HCT116 (cell line): ENCODE results near the gene LOXL1. TPM values are rescaled to one million over a fixed set of nuclear protein-coding genes. Genes with fewer than 3 reads are reported as not detected.

Source experiments
- ATAC-seq: fragments of 200-7000 bp; cut with Tn5 transposase; 2 replicates; pipeline ENCODE4 v1.9.1; 2020; ENCODE audit warnings: mild to moderate bottlenecking, moderate library complexity
- BruUV-seq: library from RNA; stranded (reverse); fragments of 400-500 nt; replicated peaks from 2 replicates; lab custom pipeline; 2021; lab: Mats Ljungman, UMichigan
- CTCF ChIA-PET: fragments of 300-600 bp; sonication (Branson Sonifier 250); formaldehyde crosslinking; loops from one replicate; lab custom pipeline; 2021; ENCODE audit warnings: antibody characterized with exemption; lab: Charles Lee
- POLR2A ChIA-PET: fragments of 300-600, 350-600 bp; sonication (Branson Sonifier 250); formaldehyde crosslinking; loops from one replicate; lab custom pipeline; 2021; ENCODE audit warnings: antibody characterized with exemption; lab: Charles Lee
- RAD21 ChIA-PET, 2 experiments: fragments of 300-600 bp; sonication (Branson Sonifier 250); formaldehyde crosslinking; loops; one replicate each; lab custom pipeline; 2023; ENCODE audit warnings: low total read pairs in 2 of 2; ENCODE audit not compliant: uncharacterized antibody in 2 of 2, unreplicated experiment in 2 of 2, low non-redundant PET in 1 of 2; lab: Charles Lee
- DNase-seq: peaks from one replicate; pipeline ENCODE4 v3.0.0-alpha.2; 2010; ENCODE audit warnings: low read depth, low spot score
- H2AFZ ChIP-seq: fragments of 200-600 bp; shearing (Covaris generic), sonication (generic); 2 replicates; pipeline ENCODE4 v1.6.1; 2017; ENCODE audit warnings: low read depth, mixed run types, mixed read lengths, antibody characterized with exemption, low read length; ENCODE audit not compliant: poor library complexity, severe bottlenecking
- H3K27ac ChIP-seq: 2 replicates; pipeline ENCODE4 v1.5.1; 2012; ENCODE audit warnings: low read depth, low read length
- H3K27me3 ChIP-seq: fragments of 200-600 bp; sonication (generic); 2 replicates; pipeline ENCODE4 v1.6.1; 2016; ENCODE audit warnings: mixed run types, low read length, mixed read lengths; ENCODE audit not compliant: insufficient read depth
- H3K36me3 ChIP-seq, 2 experiments: fragments of 200-500 bp in 1 of 2; fragments of 200-600 bp in 1 of 2; sonication (Bioruptor generic) in 1 of 2; sonication (generic) in 1 of 2; 2 replicates each; pipeline versions ENCODE4 v1.5.1 to v1.6.1; 2014 to 2016; ENCODE audit warnings: low read length in 2 of 2, inconsistent platforms in 1 of 2, mixed read lengths in 1 of 2, mixed run types in 1 of 2; ENCODE audit not compliant: insufficient read depth in 2 of 2, control insufficient read depth in 1 of 2
- H3K4me1 ChIP-seq, 2 experiments: fragments of 200-600 bp in 1 of 2; sonication (generic) in 1 of 2; 2 replicates each; pipeline versions ENCODE4 v1.5.1 to v1.6.1; 2012 to 2017; ENCODE audit warnings: low read length in 2 of 2, inconsistent platforms in 1 of 2, mild to moderate bottlenecking in 1 of 2, mixed read lengths in 1 of 2, mixed run types in 1 of 2, moderate library complexity in 1 of 2; ENCODE audit not compliant: insufficient read depth in 2 of 2, control insufficient read depth in 1 of 2
- H3K4me2 ChIP-seq: fragments of 200-600 bp; sonication (generic); 2 replicates; pipeline ENCODE4 v1.6.1; 2017; ENCODE audit warnings: mixed run types, low read length, mixed read lengths
- H3K4me3 ChIP-seq, 2 experiments: fragments of 200-600 bp in 1 of 2; sonication (generic) in 1 of 2; replicated peaks in 1 of 2; 2 replicates each; pipeline ENCODE4 v1.5.1; 2011 to 2016; ENCODE audit warnings: low read length in 2 of 2, control low read depth in 1 of 2, low read depth in 1 of 2, mild to moderate bottlenecking in 1 of 2, mixed read lengths in 1 of 2, mixed run types in 1 of 2
- H3K79me2 ChIP-seq: fragments of 200-600 bp; sonication (generic); 2 replicates; pipeline ENCODE4 v1.6.1; 2017; ENCODE audit warnings: mild to moderate bottlenecking, mixed run types, low read length, moderate library complexity, mixed read lengths; ENCODE audit not compliant: insufficient read depth
- H3K9ac ChIP-seq: fragments of 200-600 bp; sonication (generic); 2 replicates; pipeline ENCODE4 v1.6.1; 2016; ENCODE audit warnings: low read length, mixed read lengths
- H3K9me2 ChIP-seq: fragments of 200-600 bp; sonication (generic), shearing (Covaris generic); 2 replicates; pipeline ENCODE4 v1.6.1; 2017; ENCODE audit warnings: mixed run types, mild to moderate bottlenecking, moderate library complexity; ENCODE audit not compliant: insufficient read depth
- H3K9me3 ChIP-seq, 2 experiments: fragments of 200-500 bp in 1 of 2; fragments of 200-600 bp in 1 of 2; sonication (Bioruptor generic) in 1 of 2; sonication (generic) in 1 of 2; 2 replicates each; pipeline ENCODE4 v1.6.1; 2014 to 2017; ENCODE audit warnings: low read length in 2 of 2, mixed read lengths in 2 of 2, inconsistent platforms in 1 of 2, low read depth in 1 of 2, mild to moderate bottlenecking in 1 of 2, mixed run types in 1 of 2, moderate library complexity in 1 of 2; ENCODE audit not compliant: control insufficient read depth in 1 of 2, insufficient read depth in 1 of 2
- H4K20me1 ChIP-seq: fragments of 200-600 bp; sonication (generic), shearing (Covaris generic); 2 replicates; pipeline ENCODE4 v1.6.1; 2017; ENCODE audit warnings: mixed run types, mild to moderate bottlenecking, moderate library complexity; ENCODE audit not compliant: insufficient read depth
- ATF3 ChIP-seq: IDR thresholded peaks from 2 replicates; pipeline ENCODE4 v1.6.1; 2012
- CBX3 ChIP-seq: IDR thresholded peaks from 2 replicates; pipeline ENCODE4 v1.6.1; 2012; ENCODE audit warnings: low read depth
- CEBPB ChIP-seq: IDR thresholded peaks from 2 replicates; pipeline ENCODE4 v1.6.1; 2012; ENCODE audit warnings: low read depth
- ELF1 ChIP-seq: IDR thresholded peaks from 2 replicates; pipeline ENCODE4 v1.6.1; 2012; ENCODE audit warnings: low read depth, borderline replicate concordance
- FOSL1 ChIP-seq: IDR thresholded peaks from 2 replicates; pipeline ENCODE4 v1.6.1; 2012; ENCODE audit warnings: low read depth
- JUND ChIP-seq: IDR thresholded peaks from 2 replicates; pipeline ENCODE4 v1.6.1; 2012
- ZBTB33 ChIP-seq: IDR thresholded peaks from 2 replicates; pipeline ENCODE4 v1.6.1; 2011; ENCODE audit warnings: mild to moderate bottlenecking, low read length, moderate library complexity; ENCODE audit not compliant: insufficient replicate concordance; ENCODE audit errors: extremely low read depth
- ZNF274 ChIP-seq: fragments of 200-500 bp; sonication (Bioruptor generic); IDR thresholded peaks from 2 replicates; pipeline ENCODE4 v1.6.1; 2014; ENCODE audit warnings: mild to moderate bottlenecking, low read depth, low read length, inconsistent platforms
- intact Hi-C: fragments of 100-400 bp; cut with micrococcal nuclease; formaldehyde crosslinking; loops from 2 replicates; pipeline ENCODE4 v1.10.0; 2022
- total RNA-seq: library from RNA; stranded (reverse); gene quantifications from one replicate; pipeline ENCODE4 v1.2.1, GENCODE V29; 2021; ENCODE audit not compliant: unreplicated experiment

LOXL1 gene
- total RNA-seq, 1 experiment from 2014 or later: 14.9 TPM

GRCh38 chr15:73996939-73997338 lies 70.7 kb downstream of the LOXL1 start:
- H3K27me3 ChIP-seq: no peaks in the 10 kb centered on the region
- POLR2A ChIA-PET: no interaction called here
- H3K4me1 ChIP-seq: peaks cover 6 to 23% of the 10 kb centered on the region in 2 experiments; a peak in 3 of 4 replicates
- TF ChIP-seq CEBPB (no peak), CBX3 (no peak), ELF1 (no peak), JUND (no peak), FOSL1 (no peak)
- CTCF ChIA-PET: interaction anchor here (1.3 kb wide), 1 partner anchor 40 kb away, joined by 3 read pairs; no protein-coding TSS in a partner anchor
- RAD21 ChIA-PET: no interaction called here
- H3K27ac ChIP-seq: no peak overlapping the region
- H3K9ac ChIP-seq: no peak overlapping the region
- H3K36me3 ChIP-seq: 0 out of 4 replicates have a peak, but pooled peaks cover 3 to 11% of the 10 kb centered on the region in 2 experiments
- intact Hi-C loops: no loop called here
- DNase-seq: no peak
- no peaks in the 10 kb centered on the region for H3K9me3 ChIP-seq
- H3K9me2 ChIP-seq: no peaks in the 10 kb centered on the region
- no TSS peak for BruUV-seq
- no peak overlapping the region for H3K4me3 ChIP-seq
- no peak overlapping the region for H2AFZ ChIP-seq
- no peak overlapping the region for H3K4me2 ChIP-seq
- H3K79me2 ChIP-seq: peaks cover 6% of the 10 kb centered on the region
- no peaks in the 10 kb centered on the region for H4K20me1 ChIP-seq
- no peak for ATAC-seq

DNA sequence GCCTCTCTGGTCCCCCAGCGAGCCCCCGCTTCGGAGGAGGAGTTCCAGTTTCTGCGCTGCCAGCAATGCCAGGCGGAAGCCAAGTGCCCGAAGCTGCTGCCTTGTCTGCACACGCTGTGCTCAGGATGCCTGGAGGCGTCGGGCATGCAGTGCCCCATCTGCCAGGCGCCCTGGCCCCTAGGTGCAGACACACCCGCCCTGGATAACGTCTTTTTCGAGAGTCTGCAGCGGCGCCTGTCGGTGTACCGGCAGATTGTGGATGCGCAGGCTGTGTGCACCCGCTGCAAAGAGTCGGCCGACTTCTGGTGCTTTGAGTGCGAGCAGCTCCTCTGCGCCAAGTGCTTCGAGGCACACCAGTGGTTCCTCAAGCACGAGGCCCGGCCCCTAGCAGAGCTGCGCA lies 71.7 kb downstream of the LOXL1 start:
- RAD21 ChIA-PET: no interaction called here
- intact Hi-C loops: no loop called here
- Histone ChIP-seq H4K20me1 (no peaks in the 10 kb centered on the region), H3K27ac (no peak overlapping the region), H3K36me3 (0 out of 4 replicates have a peak, but pooled peaks cover 5 to 11% of the 10 kb centered on the region in 2 experiments), H3K9me2 (no peaks in the 10 kb centered on the region), H3K4me2 (no peak overlapping the region), H2AFZ (no peak overlapping the region), H3K79me2 (peaks cover 6% of the 10 kb centered on the region), H3K4me1 (peaks cover 2 to 16% of the 10 kb centered on the region in 2 experiments; a peak in 3 of 4 replicates), H3K27me3 (no peaks in the 10 kb centered on the region), H3K4me3 (no peak overlapping the region), H3K9me3 (no peaks in the 10 kb centered on the region), H3K9ac (no peak overlapping the region)
- TF ChIP-seq ZBTB33 (no peak), ATF3 (no peak), FOSL1 (no peak), ZNF274 (no peak)
- BruUV-seq: no TSS peak
- no peak for DNase-seq
- CTCF ChIA-PET: interaction anchor here (0.6 kb wide), 1 partner anchor 376 kb away, joined by 3 read pairs; no protein-coding TSS in a partner anchor
- ATAC-seq: no peak
- POLR2A ChIA-PET: no interaction called here

Other genes with a start within 250 kb of the LOXL1 start
- 75.4 TPM for gene CD276, start 242.1 kb upstream of the LOXL1 start, total RNA-seq
- 2.0 TPM for gene INSYN1, start 173.1 kb upstream of the LOXL1 start, total RNA-seq
- not detected for gene TBC1D21, start 52.9 kb upstream of the LOXL1 start, total RNA-seq
- gene STOML1, start 65.8 kb downstream of the LOXL1 start, total RNA-seq: 5.0 TPM
- 28.1 TPM for gene PML, start 68.3 kb downstream of the LOXL1 start, total RNA-seq
- 0.39 TPM for gene GOLGA6A, start 156.1 kb downstream of the LOXL1 start, total RNA-seq
- gene ISLR2, start 204.1 kb downstream of the LOXL1 start, total RNA-seq: 0.05 TPM
- gene ISLR, start 247.2 kb downstream of the LOXL1 start, total RNA-seq: 0.12 TPM